K562 (cell line): ENCODE data around the gene GLRA3. TPM values are rescaled to one million over a fixed set of nuclear protein-coding genes. Genes with fewer than 3 reads are reported as not detected.

ENCODE experiments used
- BHLHE40 ChIP-seq: IDR thresholded peaks from 2 replicates; pipeline ENCODE4 v1.6.1; 2011; ENCODE audit warnings: low read length, improper control_type of control experiment
- COPS2 ChIP-seq: fragments of 450-650 bp; conservative IDR thresholded peaks from 2 replicates; pipeline ENCODE4 v1.6.1; 2016; ENCODE audit warnings: mild to moderate bottlenecking, moderate library complexity
- CXXC5 ChIP-seq: fragments of 250-450 bp; sonication (Bioruptor Pico); IDR thresholded peaks from 2 replicates; pipeline ENCODE4 v1.8.0; 2022; ENCODE audit warnings: inconsistent platforms, mild to moderate bottlenecking, moderate library complexity
- EHMT2 ChIP-seq: fragments of 450-650 bp; IDR thresholded peaks from 2 replicates; pipeline ENCODE4 v1.6.1; 2018; ENCODE audit warnings: antibody characterized with exemption
- FOXJ3 ChIP-seq: sonication (generic); formaldehyde crosslinking; IDR thresholded peaks from 2 replicates; pipeline ENCODE4 v1.4.0; 2020; ENCODE audit warnings: mild to moderate bottlenecking, missing genetic modification reagents
- GABPB2 ChIP-seq: fragments of 250-450 bp; sonication (Bioruptor Pico); conservative IDR thresholded peaks from 2 replicates; pipeline ENCODE4 v1.5.1; 2021; ENCODE audit warnings: mild to moderate bottlenecking
- HDAC1 ChIP-seq, 2 experiments: fragments of 450-650 bp; IDR thresholded peaks; 2 replicates each; pipeline ENCODE4 v1.6.1; 2016 to 2017; ENCODE audit warnings: inconsistent platforms in 1 of 2, mild to moderate bottlenecking in 1 of 2, moderate library complexity in 1 of 2
- HEY1 ChIP-seq: fragments of 250-450 bp; sonication (Bioruptor Pico); IDR thresholded peaks from 2 replicates; pipeline ENCODE4 v1.5.0; 2020; ENCODE audit warnings: mild to moderate bottlenecking, moderate library complexity, borderline replicate concordance
- KAT8 ChIP-seq: fragments of 450-650 bp; IDR thresholded peaks from 2 replicates; pipeline ENCODE4 v1.6.1; 2016; ENCODE audit warnings: low read depth, mild to moderate bottlenecking
- L3MBTL2 ChIP-seq: fragments of 450-650 bp; IDR thresholded peaks from 2 replicates; pipeline ENCODE4 v1.6.1; 2016; ENCODE audit warnings: mild to moderate bottlenecking, moderate library complexity
- MAFF ChIP-seq: IDR thresholded peaks from 2 replicates; pipeline ENCODE4 v1.6.1; 2012; ENCODE audit warnings: low read length, improper control_type of control experiment
- MED1 ChIP-seq: sonication (generic); formaldehyde crosslinking; IDR thresholded peaks from 2 replicates; pipeline ENCODE4 v1.8.1; 2023; ENCODE audit warnings: missing genetic modification reagents, borderline replicate concordance
- MTA2 ChIP-seq: fragments of 450-650 bp; IDR thresholded peaks from 2 replicates; pipeline ENCODE4 v1.6.1; 2016; ENCODE audit warnings: low read depth
- MXI1 ChIP-seq: IDR thresholded peaks from 2 replicates; pipeline ENCODE4 v1.6.1; 2011; ENCODE audit warnings: low read depth, mild to moderate bottlenecking, improper control_type of control experiment, low read length
- NFE2L1 ChIP-seq: fragments of 450-650 bp; IDR thresholded peaks from 2 replicates; pipeline ENCODE4 v1.6.1; 2016; ENCODE audit warnings: missing genetic modification characterization, low read depth, mild to moderate bottlenecking, missing compliant biosample characterization, moderate library complexity, borderline replicate concordance
- NFYB ChIP-seq: IDR thresholded peaks from 2 replicates; pipeline ENCODE4 v1.6.1; 2011; ENCODE audit warnings: mild to moderate bottlenecking, moderate library complexity; ENCODE audit not compliant: insufficient read length; ENCODE audit errors: extremely low read depth
- NR1H2 ChIP-seq: sonication (generic); formaldehyde crosslinking; IDR thresholded peaks from 2 replicates; pipeline ENCODE4 v1.4.0; 2020; ENCODE audit warnings: mild to moderate bottlenecking, missing genetic modification reagents
- PATZ1 ChIP-seq: fragments of 250-450 bp; sonication (Bioruptor Pico); IDR thresholded peaks from 2 replicates; pipeline ENCODE4 v1.5.0; 2020; ENCODE audit warnings: mild to moderate bottlenecking, borderline replicate concordance
- PRDM10 ChIP-seq: fragments of 450-650 bp; IDR thresholded peaks from 2 replicates; pipeline ENCODE4 v1.6.1; 2018; ENCODE audit not compliant: partially characterized antibody
- ZBTB7A ChIP-seq: IDR thresholded peaks from 2 replicates; pipeline ENCODE4 v1.6.1; 2011; ENCODE audit warnings: low read depth, mild to moderate bottlenecking, low read length, moderate library complexity, borderline replicate concordance; ENCODE audit not compliant: control insufficient read depth
- ZKSCAN1 ChIP-seq: fragments of 150-350 bp; IDR thresholded peaks from 2 replicates; pipeline ENCODE4 v1.6.1; 2016; ENCODE audit warnings: low read depth, low read length
- ZKSCAN8 ChIP-seq: fragments of 200-800 bp; sonication (Bioruptor generic); IDR thresholded peaks from 2 replicates; pipeline ENCODE4 v1.6.1; 2016; ENCODE audit warnings: missing genetic modification characterization, missing compliant biosample characterization
- ZNF124 ChIP-seq: sonication (generic); formaldehyde crosslinking; IDR thresholded peaks from 2 replicates; pipeline ENCODE4 v1.8.1; 2022; ENCODE audit warnings: missing genetic modification reagents
- ZNF146 ChIP-seq: IDR thresholded peaks from one replicate; pipeline ENCODE4 v1.6.1; 2018; ENCODE audit warnings: missing compliant biosample characterization; ENCODE audit not compliant: unreplicated experiment
- ZNF175 ChIP-seq: fragments of 200-800 bp; sonication (Bioruptor generic); IDR thresholded peaks from 2 replicates; pipeline ENCODE4 v1.6.1; 2016; ENCODE audit warnings: low read depth, mild to moderate bottlenecking, missing genetic modification characterization, missing compliant biosample characterization
- polyA plus RNA-seq, 8 experiments: library from polyadenylated mRNA; depleted of rRNA in 4 of 8; stranded (reverse) in 5 of 8; unstranded in 3 of 8; fragments of >200 nt; fragmentation: Nextera tagmentation in 2 of 8; fragmentation: Illumina TruSeq in 1 of 8; extraction: Ambion mirVana in 2 of 8; extraction: Trizol in 1 of 8; gene quantifications; 2 replicates each; pipeline versions ENCODE4 v1.2.1 to v1.2.3, GENCODE V29; 2011 to 2014; ENCODE audit warnings: inconsistent platforms in 1 of 8, missing spikeins in 1 of 8
- total RNA-seq, 7 experiments: library from RNA; depleted of rRNA in 6 of 7; stranded (reverse); fragments of >200 nt in 6 of 7; fragmentation: Illumina TruSeq in 2 of 7; extraction: Trizol in 2 of 7; gene quantifications; 2 replicates each; pipeline versions ENCODE4 v1.2.1 to v1.2.3, GENCODE V29; 2011 to 2021; ENCODE audit warnings: low replicate concordance in 1 of 7

Gene GLRA3
- total and polyA plus RNA-seq, 9 of the 15 experiments (the other 6 are each of a cell fraction or from before 2014, with no cell fraction given), result 0.06 to 0.14 (median 0.08) TPM; not detected in 2

- TF ChIP-seq ZNF175, result no peak
- no peak; a peak in 2 of 4 replicates for TF ChIP-seq HDAC1 (IDR thresholded peaks at IDR 0.05)
- no peak for TF ChIP-seq GABPB2 (CRISPR knock-in tag)
- no peak for TF ChIP-seq ZKSCAN8 (CRISPR knock-in tag)
- TF ChIP-seq MXI1, result no peak
- no peak for TF ChIP-seq KAT8
- no peak for TF ChIP-seq PRDM10
- no peak for TF ChIP-seq BHLHE40
- no peak for TF ChIP-seq MTA2
- TF ChIP-seq MED1, result no peak
- TF ChIP-seq L3MBTL2, result no peak
- TF ChIP-seq CXXC5 (CRISPR knock-in tag), result 0 out of 2 replicates have a peak, but pooled peaks have one; percentile 5
- peak; percentile 56 for TF ChIP-seq NFYB
- TF ChIP-seq NR1H2 (CRISPR knock-in tag), result no peak
- no peak for TF ChIP-seq ZKSCAN1
- TF ChIP-seq NFE2L1 (tag), result no peak
- TF ChIP-seq ZNF124 (CRISPR knock-in tag), result no peak
- TF ChIP-seq EHMT2, result peak; percentile 98
- peak; percentile 49 for TF ChIP-seq MAFF
- no peak for TF ChIP-seq HEY1 (CRISPR knock-in tag)
- no peak for TF ChIP-seq FOXJ3 (CRISPR knock-in tag)
- no peak for TF ChIP-seq PATZ1 (CRISPR knock-in tag)
- TF ChIP-seq ZNF146 (CRISPR knock-in tag), result no peak
- TF ChIP-seq COPS2, result no peak
- peak; percentile 79 for TF ChIP-seq ZBTB7A
These were observed at the start of gene GLRA3 (continued) for GRCh38 chr4:174828845-174829701.
